A673 (cell line): ENCODE measurements around the gene HOXC12. TPM values are rescaled to one million over a fixed set of nuclear protein-coding genes. Genes with fewer than 3 reads are reported as not detected.

Experiments
- BruUV-seq: library from RNA; stranded (reverse); fragments of 400-500 nt; replicated peaks from 2 replicates; lab custom pipeline; 2021; lab: Mats Ljungman, UMichigan
- CTCF ChIA-PET: fragments of 300-600 bp; sonication (Branson Sonifier 250); formaldehyde crosslinking; loops from one replicate; lab custom pipeline; 2022; ENCODE audit warnings: antibody characterized with exemption; lab: Charles Lee
- POLR2A ChIA-PET: fragments of 300-600 bp; sonication (Branson Sonifier 250); formaldehyde crosslinking; loops from one replicate; lab custom pipeline; 2022; ENCODE audit warnings: antibody characterized with exemption; ENCODE audit not compliant: low non-redundant PET; lab: Charles Lee
- DNase-seq: peaks from one replicate; pipeline ENCODE4 v3.0.0-alpha.2; 2015; ENCODE audit warnings: low spot score
- H3K27ac ChIP-seq: fragments of 200-600 bp; sonication (generic); 2 replicates; pipeline ENCODE4 v1.5.1; 2016; ENCODE audit warnings: mixed run types, low read depth, mild to moderate bottlenecking, mixed read lengths, antibody characterized with exemption, low read length; ENCODE audit not compliant: poor library complexity, severe bottlenecking
- H3K27me3 ChIP-seq: fragments of 200-600 bp; sonication (generic); replicated peaks from 2 replicates; pipeline ENCODE4 v1.6.1; 2017; ENCODE audit warnings: mixed run types, low read depth, mild to moderate bottlenecking, mixed read lengths, antibody characterized with exemption, low read length; ENCODE audit not compliant: insufficient read depth, poor library complexity
- H3K36me3 ChIP-seq: fragments of 200-600 bp; sonication (generic); 2 replicates; pipeline ENCODE4 v1.6.1; 2016; ENCODE audit warnings: mixed run types, mild to moderate bottlenecking, mixed read lengths, antibody characterized with exemption, low read length; ENCODE audit not compliant: insufficient read depth, poor library complexity, severe bottlenecking
- H3K4me1 ChIP-seq: fragments of 200-600 bp; sonication (generic); 2 replicates; pipeline ENCODE4 v1.6.1; 2017; ENCODE audit warnings: mixed run types, mild to moderate bottlenecking, mixed read lengths, antibody characterized with exemption, low read length; ENCODE audit not compliant: insufficient read depth, poor library complexity, severe bottlenecking
- H3K4me3 ChIP-seq: fragments of 200-600 bp; sonication (generic); 2 replicates; pipeline ENCODE4 v1.5.1; 2016; ENCODE audit warnings: low read depth, mixed run types, mild to moderate bottlenecking, mixed read lengths, low read length; ENCODE audit not compliant: poor library complexity, severe bottlenecking
- H3K9me3 ChIP-seq: fragments of 200-600 bp; sonication (generic); 2 replicates; pipeline ENCODE4 v1.6.1; 2016; ENCODE audit warnings: mixed run types, low read depth, mild to moderate bottlenecking, mixed read lengths, antibody characterized with exemption, low read length; ENCODE audit not compliant: poor library complexity, severe bottlenecking
- EZH2 ChIP-seq: fragments of 200-600 bp; sonication (generic); IDR thresholded peaks from 2 replicates; pipeline ENCODE4 v1.6.1; 2017; ENCODE audit warnings: borderline replicate concordance, low read depth, mild to moderate bottlenecking, mixed read lengths, antibody characterized with exemption, low read length; ENCODE audit not compliant: poor library complexity, severe bottlenecking
- intact Hi-C: fragments of 100-400 bp; cut with micrococcal nuclease; formaldehyde crosslinking; loops from one replicate; pipeline ENCODE4 v1.10.0; 2022; ENCODE audit not compliant: unreplicated experiment
- total RNA-seq: library from RNA; stranded (reverse); gene quantifications from 2 replicates; pipeline ENCODE4 v1.2.3, GENCODE V29; 2021
- TF ChIP-seq, protein P1 (sequence below): fragments of 300-800, 200-600 bp; sonication (generic); conservative IDR thresholded peaks from 2 replicates; pipeline ENCODE4 v1.5.1; 2017; ENCODE audit warnings: low read depth, mild to moderate bottlenecking, antibody characterized with exemption, low read length, moderate library complexity, mixed read lengths

HOXC12 gene
- total RNA-seq, 1 experiment from 2014 or later: 4.6 TPM

GRCh38 chr12:53963005-53963404 is 8.3 kb downstream of the HOXC12 start:
- Histone ChIP-seq H3K4me3 (no peak overlapping the region), H3K4me1 (peaks cover 17% of the 10 kb centered on the region), H3K27ac (no peak overlapping the region)

GRCh38 chr12:53963434-53964314 is 9.0 kb downstream of the HOXC12 start:
- CTCF ChIA-PET: no interaction called here
- H3K27me3 ChIP-seq: no peaks in the 10 kb centered on the region
- H3K4me1 ChIP-seq: peaks cover 23% of the 10 kb centered on the region
- POLR2A ChIA-PET: no interaction called here
- DNase-seq: no peak
- TF ChIP-seq EZH2: no peak
- TF ChIP-seq, protein P1, sequence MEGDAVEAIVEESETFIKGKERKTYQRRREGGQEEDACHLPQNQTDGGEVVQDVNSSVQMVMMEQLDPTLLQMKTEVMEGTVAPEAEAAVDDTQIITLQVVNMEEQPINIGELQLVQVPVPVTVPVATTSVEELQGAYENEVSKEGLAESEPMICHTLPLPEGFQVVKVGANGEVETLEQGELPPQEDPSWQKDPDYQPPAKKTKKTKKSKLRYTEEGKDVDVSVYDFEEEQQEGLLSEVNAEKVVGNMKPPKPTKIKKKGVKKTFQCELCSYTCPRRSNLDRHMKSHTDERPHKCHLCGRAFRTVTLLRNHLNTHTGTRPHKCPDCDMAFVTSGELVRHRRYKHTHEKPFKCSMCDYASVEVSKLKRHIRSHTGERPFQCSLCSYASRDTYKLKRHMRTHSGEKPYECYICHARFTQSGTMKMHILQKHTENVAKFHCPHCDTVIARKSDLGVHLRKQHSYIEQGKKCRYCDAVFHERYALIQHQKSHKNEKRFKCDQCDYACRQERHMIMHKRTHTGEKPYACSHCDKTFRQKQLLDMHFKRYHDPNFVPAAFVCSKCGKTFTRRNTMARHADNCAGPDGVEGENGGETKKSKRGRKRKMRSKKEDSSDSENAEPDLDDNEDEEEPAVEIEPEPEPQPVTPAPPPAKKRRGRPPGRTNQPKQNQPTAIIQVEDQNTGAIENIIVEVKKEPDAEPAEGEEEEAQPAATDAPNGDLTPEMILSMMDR: no peak
- intact Hi-C loops: no loop called here
- no peaks in the 10 kb centered on the region for H3K36me3 ChIP-seq
- H3K4me3 ChIP-seq: no peak overlapping the region
- H3K9me3 ChIP-seq: no peaks in the 10 kb centered on the region
- no peak overlapping the region for H3K27ac ChIP-seq
- no TSS peak for BruUV-seq

More at GRCh38 chr12:53963005-53963404, 8.3 kb downstream of the HOXC12 start:
- no TSS peak for BruUV-seq
- Histone ChIP-seq H3K9me3 (no peaks in the 10 kb centered on the region), H3K36me3 (no peaks in the 10 kb centered on the region), H3K27me3 (no peaks in the 10 kb centered on the region)
- no peak for TF ChIP-seq EZH2
- TF ChIP-seq, protein P1: no peak
- ChIA-PET CTCF (no interaction called here), POLR2A (no interaction called here)
- intact Hi-C loops: no loop called here
- DNase-seq: no peak

DNA sequence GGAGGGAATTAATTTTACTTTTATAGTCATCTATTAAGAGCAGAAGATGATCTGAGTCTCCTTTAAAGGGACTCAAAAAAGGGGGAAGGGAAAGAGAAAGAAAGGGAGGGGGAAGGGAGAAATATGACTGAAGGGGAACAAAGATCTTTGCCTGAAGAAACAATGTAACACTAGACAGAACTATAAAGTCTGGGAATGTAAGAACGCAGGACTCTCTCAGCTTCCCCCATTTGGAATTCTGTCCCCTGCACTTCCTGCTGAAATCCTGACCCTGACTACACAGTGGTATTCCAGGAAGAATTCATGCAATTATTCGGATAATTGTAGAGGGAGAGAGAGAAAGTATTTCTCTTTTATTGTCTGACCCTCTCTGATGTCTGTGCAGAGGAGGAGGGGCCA is 9.6 kb downstream of the HOXC12 start:
- TF ChIP-seq EZH2: no peak
- TF ChIP-seq, protein P1: no peak
- CTCF ChIA-PET: no interaction called here
- Histone ChIP-seq H3K9me3 (no peaks in the 10 kb centered on the region), H3K36me3 (no peaks in the 10 kb centered on the region), H3K4me1 (peaks cover 24% of the 10 kb centered on the region), H3K27me3 (no peaks in the 10 kb centered on the region), H3K27ac (no peak overlapping the region), H3K4me3 (no peak overlapping the region)
- POLR2A ChIA-PET: no interaction called here
- DNase-seq: no peak
- intact Hi-C loops: no loop called here
- no TSS peak for BruUV-seq
